GM19035 (cell line): ENCODE results near the gene LMF1.

ENCODE experiments used
- ATAC-seq: cut with Tn5 transposase; IDR thresholded peaks from one replicate; pipeline ENCODE4 v1.9.1; 2021; ENCODE audit not compliant: unreplicated experiment

Gene LMF1

GRCh38 chr16:1003391-1004347, 32.9 kb upstream of the LMF1 start:
- ATAC-seq = no peak

GRCh38 chr16:1002399-1003166, 31.8 kb upstream of the LMF1 start:
- no peak for ATAC-seq

GRCh38 chr16:1001096-1001495, 30.3 kb upstream of the LMF1 start:
- no peak for ATAC-seq

GRCh38 chr16:1000608-1001007, 29.8 kb upstream of the LMF1 start:
- no peak for ATAC-seq

GRCh38 chr16:999677-1000076, 28.9 kb upstream of the LMF1 start:
- ATAC-seq = no peak

GRCh38 chr16:998615-999014, 27.8 kb upstream of the LMF1 start:
- ATAC-seq = no peak

GRCh38 chr16:998211-998610, 27.4 kb upstream of the LMF1 start:
- ATAC-seq = no peak

- ATAC-seq = no peak
Measured at GRCh38 chr16:997440-998051, 26.8 kb upstream of the LMF1 start.

- no peak for ATAC-seq
Measured at GRCh38 chr16:996681-997080, 25.9 kb upstream of the LMF1 start.

- ATAC-seq = no peak
Measured at GRCh38 chr16:995783-996182, 25.0 kb upstream of the LMF1 start.

- no peak for ATAC-seq
Measured at GRCh38 chr16:995087-995486, 24.3 kb upstream of the LMF1 start.

GRCh38 chr16:993731-994130, 22.9 kb upstream of the LMF1 start:
- ATAC-seq = no peak

- no peak for ATAC-seq
Measured at GRCh38 chr16:991773-992172, 21.0 kb upstream of the LMF1 start.

- ATAC-seq = no peak
Measured at GRCh38 chr16:991345-991744, 20.6 kb upstream of the LMF1 start.

GRCh38 chr16:990516-991291, 19.9 kb upstream of the LMF1 start:
- ATAC-seq = no peak

GRCh38 chr16:989354-989814, 18.6 kb upstream of the LMF1 start:
- ATAC-seq = no peak

- no peak for ATAC-seq
Measured at GRCh38 chr16:988471-989353, 17.9 kb upstream of the LMF1 start.

- no peak for ATAC-seq
Measured at GRCh38 chr16:987906-988305, 17.1 kb upstream of the LMF1 start.

GRCh38 chr16:986925-987582, 16.3 kb upstream of the LMF1 start:
- no peak for ATAC-seq
